A549 treated with ZK216348 at 1 μM for 4 hours (cell line): Measurements from ENCODE around the gene FXR2. TPM values are rescaled to one million over a fixed set of nuclear protein-coding genes. Genes with fewer than 3 reads are reported as not detected.

Experiments
- total RNA-seq: library from RNA; stranded (reverse); fragments of 200-300 nt; extraction: Qiagen RNA extraction; gene quantifications from 5 replicates; pipeline ENCODE4 v1.2.3, GENCODE V29; 2022; ENCODE audit warnings: low read depth

FXR2 gene
- total RNA-seq: 45.1 to 62.0 TPM (median 57.6 TPM) in 5 replicates

GRCh38 chr17:7614425-7615264, at the start of gene FXR2:
Gene FXR2, minus strand, starts transcription at chr17:7614897. Its CDS starts 365 bp downstream, at chr17:7614532.

GRCh38 chr17:7650509-7651096, 35.9 kb upstream of the FXR2 start, which contains the start of gene ATP1B2:
Gene ATP1B2, plus strand, starts transcription at chr17:7650926. Its CDS starts 593 bp downstream, at chr17:7651519.

GRCh38 chr17:7629939-7630571, 15.4 kb upstream of the FXR2 start, which contains the start of gene SHBG:
Gene SHBG, plus strand, starts transcription at chr17:7630135. Its CDS starts 38 bp downstream, at chr17:7630173.

GRCh38 chr17:7627250-7628121, 12.8 kb upstream of the FXR2 start, which contains the start of gene SAT2:
Gene SAT2, minus strand, starts transcription at chr17:7627821. Its CDS starts 186 bp downstream, at chr17:7627635.

GRCh38 chr17:7589891-7590691, 24.6 kb downstream of the FXR2 start, which contains the start of gene SOX15:
Gene SOX15, minus strand, starts transcription at chr17:7590094. Its CDS starts 418 bp downstream, at chr17:7589676.

GRCh38 chr17:7583253-7584109, 31.2 kb downstream of the FXR2 start, which contains the start of gene MPDU1:
Gene MPDU1, plus strand, starts transcription at chr17:7583852. Its CDS starts 11 bp downstream, at chr17:7583863.

GRCh38 chr17:7579001-7579833, 35.5 kb downstream of the FXR2 start, which contains the start of gene CD68:
Gene CD68, plus strand, starts transcription at chr17:7579638. Its CDS starts 40 bp downstream, at chr17:7579678.

GRCh38 chr17:7561589-7562207, 53.0 kb downstream of the FXR2 start, which contains the start of gene SENP3:
Gene SENP3, plus strand, starts transcription at chr17:7561919. Its CDS starts 1,158 bp downstream, at chr17:7563077.

GRCh38 chr17:7558544-7559319, 56.0 kb downstream of the FXR2 start, which contains the start of gene TNFSF13:
Gene TNFSF13, plus strand, starts transcription at chr17:7558750. Its CDS starts 290 bp downstream, at chr17:7559040.

GRCh38 chr17:7548585-7549400, 65.9 kb downstream of the FXR2 start, which contains the start of gene TNFSF12:
Gene TNFSF12, plus strand, starts transcription at chr17:7549058. Its CDS starts 96 bp downstream, at chr17:7549154.

Other genes with a start within 250 kb of the FXR2 start
- 1.3 to 1.9 TPM (median 1.8 TPM) in 5 replicates for gene TNK1, start 233.8 kb downstream of the FXR2 start, total RNA-seq
- 29.3 to 48.8 TPM (median 39.6 TPM) in 5 replicates for gene PLSCR3, start 220.4 kb downstream of the FXR2 start, total RNA-seq
- gene TMEM256, start 210.8 kb downstream of the FXR2 start, total RNA-seq: 179 to 229 TPM (median 210 TPM) in 5 replicates
- 11.6 to 21.8 TPM (median 19.1 TPM) in 5 replicates for gene NLGN2, start 207.1 kb downstream of the FXR2 start, total RNA-seq
- not detected in 5 replicates for gene SPEM1, start 194.6 kb downstream of the FXR2 start, total RNA-seq
- not detected in 5 replicates for gene SPEM2, start 189.3 kb downstream of the FXR2 start, total RNA-seq
- gene SPEM3, start 186.0 kb downstream of the FXR2 start, total RNA-seq: not detected in 5 replicates
- 9.4 to 14.9 TPM (median 13.7 TPM) in 5 replicates for gene TMEM102, start 179.5 kb downstream of the FXR2 start, total RNA-seq
- 0.99 to 1.7 TPM (median 1.0 TPM) in 5 replicates for gene FGF11, start 175.4 kb downstream of the FXR2 start, total RNA-seq
- 6.9 to 9.9 TPM (median 9.7 TPM) in 5 replicates for gene CHRNB1, start 169.8 kb downstream of the FXR2 start, total RNA-seq
- 18.5 to 27.9 TPM (median 24.6 TPM) in 5 replicates for gene ZBTB4, start 135.3 kb downstream of the FXR2 start, total RNA-seq
- gene SLC35G6, start 133.5 kb downstream of the FXR2 start, total RNA-seq: not detected in 5 replicates
- gene POLR2A, start 130.5 kb downstream of the FXR2 start, total RNA-seq: 47.9 to 98.5 TPM (median 85.3 TPM) in 5 replicates
- 7.8 to 14.5 TPM (median 12.5 TPM) in 5 replicates for gene TNFSF12, start 65.8 kb downstream of the FXR2 start, total RNA-seq
- 0.09 to 1.5 TPM (median 0.57 TPM) in 5 replicates for gene TNFSF13, start 56.1 kb downstream of the FXR2 start, total RNA-seq
- 96.5 to 108 TPM (median 105 TPM) in 5 replicates for gene SENP3, start 53.0 kb downstream of the FXR2 start, total RNA-seq
- 23.3 to 40.6 TPM (median 33.0 TPM) in 5 replicates for gene CD68, start 35.3 kb downstream of the FXR2 start, total RNA-seq
- 110 to 132 TPM (median 116 TPM) in 5 replicates for gene MPDU1, start 31.0 kb downstream of the FXR2 start, total RNA-seq
- 0.22 to 0.34 TPM (median 0.30 TPM) in 5 replicates for gene SOX15, start 24.8 kb downstream of the FXR2 start, total RNA-seq
- 58.1 to 95.8 TPM (median 79.3 TPM) in 5 replicates for gene SAT2, start 12.9 kb upstream of the FXR2 start, total RNA-seq
- 0.32 to 1.1 TPM (median 0.62 TPM) in 5 replicates for gene SHBG, start 15.2 kb upstream of the FXR2 start, total RNA-seq
- 0.20 to 0.74 TPM (median 0.22 TPM) in 5 replicates for gene ATP1B2, start 36.0 kb upstream of the FXR2 start, total RNA-seq
- gene TP53, start 72.6 kb upstream of the FXR2 start, total RNA-seq: 38.9 to 53.5 TPM (median 49.6 TPM) in 5 replicates
- gene WRAP53, start 73.6 kb upstream of the FXR2 start, total RNA-seq: 24.4 to 43.8 TPM (median 40.2 TPM) in 5 replicates
- gene EFNB3, start 90.3 kb upstream of the FXR2 start, total RNA-seq: 1.2 to 1.7 TPM (median 1.5 TPM) in 5 replicates
- gene DNAH2, start 102.8 kb upstream of the FXR2 start, total RNA-seq: 0.01 TPM in 3 of 5 replicates, not detected in the others
- gene KDM6B, start 219.3 kb upstream of the FXR2 start, total RNA-seq: 9.3 to 23.7 TPM (median 15.1 TPM) in 5 replicates
- 0.30 to 0.46 TPM (median 0.45 TPM) in 5 replicates for gene TMEM88, start 240.2 kb upstream of the FXR2 start, total RNA-seq
- 177 to 244 TPM (median 225 TPM) in 5 replicates for gene NAA38, start 242.7 kb upstream of the FXR2 start, total RNA-seq
- 19.4 to 24.5 TPM (median 20.9 TPM) in 5 replicates for gene CYB5D1, start 243.1 kb upstream of the FXR2 start, total RNA-seq